Measurements from ENCODE around the gene CLDN9. TPM values are rescaled to one million over a fixed set of nuclear protein-coding genes. Genes with fewer than 3 reads are reported as not detected.

CLDN9 gene
- total RNA-seq, 1 donor from 2014 or later = not detected

DNA sequence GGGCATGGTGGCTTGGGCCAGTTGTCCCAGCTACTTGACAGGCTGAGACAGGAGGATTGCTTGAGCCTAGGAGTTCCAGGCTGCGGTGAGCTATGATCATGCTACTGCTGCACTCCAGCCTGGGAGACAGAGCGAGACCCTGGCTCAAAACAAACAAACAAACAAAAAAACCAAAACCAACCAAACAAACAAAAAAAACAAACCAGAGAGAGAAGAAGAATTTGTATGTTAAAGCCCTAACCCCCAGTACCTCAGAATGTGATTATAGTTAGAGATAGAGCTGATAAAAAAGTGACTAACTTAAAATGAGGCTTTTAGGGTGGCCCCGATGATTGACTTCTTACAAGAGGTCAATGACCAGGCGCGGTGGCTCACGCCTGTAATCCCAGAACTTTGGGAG is 32.0 kb downstream of the CLDN9 start:
- H3K27ac Mint-ChIP-seq (ENCODE audit: unreplicated experiment) = no peak overlapping the region
- H3K36me3 Mint-ChIP-seq (ENCODE audit: low read depth) = peaks cover 3% of the 10 kb centered on the region
- TF ChIP-seq, protein P1, sequence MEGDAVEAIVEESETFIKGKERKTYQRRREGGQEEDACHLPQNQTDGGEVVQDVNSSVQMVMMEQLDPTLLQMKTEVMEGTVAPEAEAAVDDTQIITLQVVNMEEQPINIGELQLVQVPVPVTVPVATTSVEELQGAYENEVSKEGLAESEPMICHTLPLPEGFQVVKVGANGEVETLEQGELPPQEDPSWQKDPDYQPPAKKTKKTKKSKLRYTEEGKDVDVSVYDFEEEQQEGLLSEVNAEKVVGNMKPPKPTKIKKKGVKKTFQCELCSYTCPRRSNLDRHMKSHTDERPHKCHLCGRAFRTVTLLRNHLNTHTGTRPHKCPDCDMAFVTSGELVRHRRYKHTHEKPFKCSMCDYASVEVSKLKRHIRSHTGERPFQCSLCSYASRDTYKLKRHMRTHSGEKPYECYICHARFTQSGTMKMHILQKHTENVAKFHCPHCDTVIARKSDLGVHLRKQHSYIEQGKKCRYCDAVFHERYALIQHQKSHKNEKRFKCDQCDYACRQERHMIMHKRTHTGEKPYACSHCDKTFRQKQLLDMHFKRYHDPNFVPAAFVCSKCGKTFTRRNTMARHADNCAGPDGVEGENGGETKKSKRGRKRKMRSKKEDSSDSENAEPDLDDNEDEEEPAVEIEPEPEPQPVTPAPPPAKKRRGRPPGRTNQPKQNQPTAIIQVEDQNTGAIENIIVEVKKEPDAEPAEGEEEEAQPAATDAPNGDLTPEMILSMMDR (conservative IDR thresholded peaks at IDR 0.05) = no peak
- peak overlapping the region; percentile 84 for H3K4me3 Mint-ChIP-seq
- H3K4me1 Mint-ChIP-seq = peaks cover 8% of the 10 kb centered on the region
- no peak for DNase-seq (ENCODE audit: low read depth, low spot score)
- H3K27me3 Mint-ChIP-seq (ENCODE audit: low read depth) = peaks cover 87% of the 10 kb centered on the region
- H3K9me3 Mint-ChIP-seq = no peaks in the 10 kb centered on the region

DNA sequence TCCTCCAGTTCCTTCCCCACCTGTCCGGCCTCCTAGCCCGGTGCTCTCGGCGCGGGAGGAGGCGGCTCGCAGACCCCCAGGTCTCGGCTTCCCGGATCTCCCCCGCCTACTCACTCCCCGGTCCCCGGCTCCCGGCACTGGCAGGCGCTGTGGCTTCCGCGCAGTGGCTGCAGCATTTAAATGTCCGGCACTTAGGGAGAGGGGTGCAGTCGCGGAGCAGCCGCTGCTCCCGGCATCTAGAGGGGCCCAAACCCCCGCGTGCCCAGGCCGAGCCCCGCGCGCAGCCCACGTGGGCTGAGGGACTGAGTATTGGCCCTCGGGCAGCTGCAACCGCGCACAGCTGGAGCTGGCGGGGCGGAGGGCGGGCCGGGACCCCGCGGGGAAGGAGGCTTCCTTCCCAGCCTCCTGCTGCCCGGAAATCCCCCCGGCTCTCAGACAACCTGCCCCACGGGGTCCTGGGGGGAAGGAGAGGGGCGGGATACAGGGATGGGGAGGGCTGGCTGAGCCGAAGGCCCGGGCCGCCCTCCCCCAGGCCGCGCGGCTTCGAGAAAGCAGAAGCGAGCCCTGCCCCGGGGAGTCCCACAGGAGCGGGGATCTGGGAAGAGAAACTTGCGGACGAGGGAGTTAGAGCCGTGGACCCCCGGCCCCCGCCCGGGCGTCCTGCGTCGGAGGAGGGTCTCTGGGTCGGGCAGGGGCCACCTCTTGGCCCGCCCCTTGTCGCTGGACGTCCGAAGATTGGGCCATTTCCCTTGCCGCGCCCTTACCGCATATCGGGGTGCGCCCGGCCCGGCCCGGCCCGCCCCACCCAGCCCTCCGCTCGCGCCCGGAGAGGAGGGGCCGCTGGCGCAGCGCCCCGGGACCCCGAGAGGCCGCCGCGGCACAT is 33.3 kb downstream of the CLDN9 start, which contains the start of gene MMP25:
Gene MMP25, plus strand, starts transcription at position 804 of the 883 bp plus-strand sequence. CDS start 357 bp downstream, outside the sequence.
- H3K4me3 Mint-ChIP-seq = peak within 1 kb of the TSS; percentile 84
- peaks cover 85% of the 10 kb centered on the region for H3K27me3 Mint-ChIP-seq (ENCODE audit: low read depth)
- TF ChIP-seq, protein P1 (conservative IDR thresholded peaks at IDR 0.05) = no peak
- peak; percentile 39 for DNase-seq (ENCODE audit: low read depth, low spot score)
- H3K4me1 Mint-ChIP-seq = peaks cover 8% of the 10 kb centered on the region
- H3K27ac Mint-ChIP-seq (ENCODE audit: unreplicated experiment) = no peak within 1 kb of the TSS
- no peaks in the 10 kb centered on the region for H3K9me3 Mint-ChIP-seq
- peaks cover 3% of the 10 kb centered on the region for H3K36me3 Mint-ChIP-seq (ENCODE audit: low read depth)

DNA sequence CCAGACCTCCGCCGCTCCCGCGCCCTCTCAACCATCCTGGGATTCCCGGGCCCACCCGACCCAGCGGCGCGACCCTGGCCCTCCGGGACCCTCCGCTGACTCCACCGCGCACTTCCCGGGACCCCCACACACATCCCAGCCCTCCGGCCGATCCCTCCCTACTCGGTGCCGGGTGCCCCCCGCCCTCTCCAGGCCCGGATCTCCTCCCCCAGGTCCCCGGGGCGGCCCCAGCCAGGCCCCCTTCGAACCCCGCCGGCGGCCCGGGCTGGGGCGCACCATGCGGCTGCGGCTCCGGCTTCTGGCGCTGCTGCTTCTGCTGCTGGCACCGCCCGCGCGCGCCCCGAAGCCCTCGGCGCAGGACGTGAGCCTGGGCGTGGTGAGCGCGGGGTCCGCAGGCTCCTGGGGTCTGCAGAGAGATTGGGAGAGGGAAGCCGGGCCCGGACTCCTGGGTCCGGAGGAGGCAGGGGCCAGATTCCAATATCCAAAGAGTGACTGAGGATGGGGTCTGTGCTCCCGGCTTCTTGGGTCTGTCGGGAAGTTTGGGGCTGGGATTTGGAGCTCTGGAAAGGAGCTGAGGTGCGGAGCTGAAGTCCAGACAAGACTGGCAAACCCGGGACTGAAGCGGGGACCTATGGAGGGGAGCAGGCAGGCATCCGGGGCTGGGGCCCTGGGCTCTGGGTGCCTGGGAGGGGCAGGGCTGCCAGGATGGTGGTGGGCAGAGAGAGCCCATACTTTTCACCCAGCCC is 34.1 kb downstream of the CLDN9 start:
- H3K4me3 Mint-ChIP-seq = peak overlapping the region; percentile 54
- H3K36me3 Mint-ChIP-seq (ENCODE audit: low read depth) = peaks cover 3% of the 10 kb centered on the region
- no peak for DNase-seq (ENCODE audit: low read depth, low spot score)
- peaks cover 8% of the 10 kb centered on the region for H3K4me1 Mint-ChIP-seq
- H3K27ac Mint-ChIP-seq (ENCODE audit: unreplicated experiment) = no peak overlapping the region
- H3K9me3 Mint-ChIP-seq = no peaks in the 10 kb centered on the region
- TF ChIP-seq, protein P1 (conservative IDR thresholded peaks at IDR 0.05) = no peak
- H3K27me3 Mint-ChIP-seq (ENCODE audit: low read depth) = peaks cover 80% of the 10 kb centered on the region

DNA sequence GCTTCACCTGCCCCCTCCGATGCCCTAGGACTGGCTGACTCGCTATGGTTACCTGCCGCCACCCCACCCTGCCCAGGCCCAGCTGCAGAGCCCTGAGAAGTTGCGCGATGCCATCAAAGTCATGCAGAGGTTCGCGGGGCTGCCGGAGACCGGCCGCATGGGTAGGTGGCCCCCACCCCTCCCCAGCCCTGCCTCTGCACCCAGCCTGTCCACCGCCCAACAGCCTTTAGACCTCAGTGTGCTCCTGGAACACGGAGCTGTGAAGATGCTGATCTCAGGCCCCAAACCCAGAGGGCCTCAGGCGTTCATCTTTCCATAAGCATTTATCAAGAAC is 34.6 kb downstream of the CLDN9 start:
- H3K9me3 Mint-ChIP-seq = no peaks in the 10 kb centered on the region
- peaks cover 76% of the 10 kb centered on the region for H3K27me3 Mint-ChIP-seq (ENCODE audit: low read depth)
- H3K36me3 Mint-ChIP-seq (ENCODE audit: low read depth) = peaks cover 3% of the 10 kb centered on the region
- DNase-seq (ENCODE audit: low read depth, low spot score) = no peak
- TF ChIP-seq, protein P1 (conservative IDR thresholded peaks at IDR 0.05) = no peak
- H3K27ac Mint-ChIP-seq (ENCODE audit: unreplicated experiment) = no peak overlapping the region
- H3K4me1 Mint-ChIP-seq = peaks cover 8% of the 10 kb centered on the region
- peak overlapping the region; percentile 71 for H3K4me3 Mint-ChIP-seq

DNA sequence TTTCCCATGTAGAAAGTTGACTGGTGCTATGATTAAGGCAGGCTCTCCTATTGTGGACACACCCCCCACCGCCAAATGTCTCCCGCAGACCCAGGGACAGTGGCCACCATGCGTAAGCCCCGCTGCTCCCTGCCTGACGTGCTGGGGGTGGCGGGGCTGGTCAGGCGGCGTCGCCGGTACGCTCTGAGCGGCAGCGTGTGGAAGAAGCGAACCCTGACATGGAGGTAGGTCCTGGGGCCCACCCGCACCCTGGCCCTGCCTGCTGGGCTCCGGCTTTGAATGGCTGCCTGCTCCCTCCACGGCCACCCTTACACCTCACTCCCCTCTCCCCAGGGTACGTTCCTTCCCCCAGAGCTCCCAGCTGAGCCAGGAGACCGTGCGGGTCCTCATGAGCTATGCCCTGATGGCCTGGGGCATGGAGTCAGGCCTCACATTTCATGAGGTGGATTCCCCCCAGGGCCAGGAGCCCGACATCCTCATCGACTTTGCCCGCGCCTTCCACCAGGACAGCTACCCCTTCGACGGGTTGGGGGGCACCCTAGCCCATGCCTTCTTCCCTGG is 37.3 kb downstream of the CLDN9 start:
- no peak for DNase-seq (ENCODE audit: low read depth, low spot score)
- peak overlapping the region; percentile 57 for H3K4me3 Mint-ChIP-seq
- no peaks in the 10 kb centered on the region for H3K9me3 Mint-ChIP-seq
- peaks cover 3% of the 10 kb centered on the region for H3K36me3 Mint-ChIP-seq (ENCODE audit: low read depth)
- TF ChIP-seq, protein P1 (conservative IDR thresholded peaks at IDR 0.05) = no peak
- peaks cover 50% of the 10 kb centered on the region for H3K27me3 Mint-ChIP-seq (ENCODE audit: low read depth)
- H3K27ac Mint-ChIP-seq (ENCODE audit: unreplicated experiment) = no peak overlapping the region
- H3K4me1 Mint-ChIP-seq = peaks cover 4% of the 10 kb centered on the region
